ENCODE measurements around the gene AUTS2.

DNA sequence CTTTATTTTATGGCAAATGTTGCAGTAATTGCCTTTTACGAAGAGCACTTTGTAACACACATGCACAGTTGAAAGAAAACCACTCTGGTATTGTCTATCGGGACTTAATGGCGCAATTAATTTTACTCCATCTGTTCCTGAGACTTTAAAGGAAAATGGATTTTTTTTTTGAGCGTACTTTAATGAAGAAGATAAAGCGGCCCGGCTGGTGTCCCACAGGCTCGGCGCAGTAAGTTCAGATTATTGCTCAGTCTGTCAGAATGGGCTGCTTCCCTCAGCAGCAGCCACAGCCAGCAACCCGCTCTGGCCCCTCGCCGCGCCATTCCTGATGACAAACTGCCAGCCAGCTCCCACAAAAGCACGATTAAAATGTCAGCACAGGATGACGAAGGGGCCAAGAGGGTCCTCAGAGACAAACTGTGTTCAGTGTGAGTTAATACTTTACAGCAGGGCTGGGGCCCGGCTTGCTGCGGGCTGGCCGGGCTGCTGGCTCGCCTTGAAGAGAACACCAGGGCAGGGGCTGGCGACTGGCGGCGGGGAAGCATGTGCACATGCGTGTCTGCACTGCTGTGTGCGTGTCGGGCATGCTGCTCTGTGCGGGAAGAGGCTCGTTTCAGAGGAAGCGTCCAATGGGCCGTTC, 1032.7 kb downstream of the AUTS2 start:
- no peak for TF ChIP-seq POLR2AphosphoS5 (IDR thresholded peaks at IDR 0.05; ENCODE audit: low read depth)
- TF ChIP-seq, protein P1, sequence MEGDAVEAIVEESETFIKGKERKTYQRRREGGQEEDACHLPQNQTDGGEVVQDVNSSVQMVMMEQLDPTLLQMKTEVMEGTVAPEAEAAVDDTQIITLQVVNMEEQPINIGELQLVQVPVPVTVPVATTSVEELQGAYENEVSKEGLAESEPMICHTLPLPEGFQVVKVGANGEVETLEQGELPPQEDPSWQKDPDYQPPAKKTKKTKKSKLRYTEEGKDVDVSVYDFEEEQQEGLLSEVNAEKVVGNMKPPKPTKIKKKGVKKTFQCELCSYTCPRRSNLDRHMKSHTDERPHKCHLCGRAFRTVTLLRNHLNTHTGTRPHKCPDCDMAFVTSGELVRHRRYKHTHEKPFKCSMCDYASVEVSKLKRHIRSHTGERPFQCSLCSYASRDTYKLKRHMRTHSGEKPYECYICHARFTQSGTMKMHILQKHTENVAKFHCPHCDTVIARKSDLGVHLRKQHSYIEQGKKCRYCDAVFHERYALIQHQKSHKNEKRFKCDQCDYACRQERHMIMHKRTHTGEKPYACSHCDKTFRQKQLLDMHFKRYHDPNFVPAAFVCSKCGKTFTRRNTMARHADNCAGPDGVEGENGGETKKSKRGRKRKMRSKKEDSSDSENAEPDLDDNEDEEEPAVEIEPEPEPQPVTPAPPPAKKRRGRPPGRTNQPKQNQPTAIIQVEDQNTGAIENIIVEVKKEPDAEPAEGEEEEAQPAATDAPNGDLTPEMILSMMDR (IDR thresholded peaks at IDR 0.05; ENCODE audit: insufficient read depth, low read length): no peak

Data from HL-60 (cell line).